Activated naive CD4-positive, alpha-beta T cell treated with anti-CD3 and anti-CD28 coated beads, Interleukin-2, amount 50 U/mL, for 24 hours (primary cell): Measurements from ENCODE around the gene IGLL1.
"Not testable (repeated sequence)": the region's sequence is repeated elsewhere in the genome, so short reads cannot be mapped to it uniquely, and the experiment has no call there.

ENCODE experiments used
- H3K27ac Mint-ChIP-seq: one replicate; pipeline ENCODE4 v1.8.0; 2021; ENCODE audit warnings: mild to moderate bottlenecking, mixed read lengths
- H3K27me3 Mint-ChIP-seq: one replicate; pipeline ENCODE4 v1.8.0; 2021; ENCODE audit warnings: mixed read lengths
- H3K36me3 Mint-ChIP-seq: one replicate; pipeline ENCODE4 v1.8.0; 2021; ENCODE audit warnings: mixed read lengths
- H3K4me1 Mint-ChIP-seq: one replicate; pipeline ENCODE4 v1.8.0; 2021; ENCODE audit warnings: mixed read lengths
- H3K4me3 Mint-ChIP-seq: one replicate; pipeline ENCODE4 v1.8.0; 2021; ENCODE audit warnings: mild to moderate bottlenecking, mixed read lengths
- H3K9me3 Mint-ChIP-seq: one replicate; pipeline ENCODE4 v1.8.0; 2021; ENCODE audit warnings: mixed read lengths

IGLL1 gene

DNA sequence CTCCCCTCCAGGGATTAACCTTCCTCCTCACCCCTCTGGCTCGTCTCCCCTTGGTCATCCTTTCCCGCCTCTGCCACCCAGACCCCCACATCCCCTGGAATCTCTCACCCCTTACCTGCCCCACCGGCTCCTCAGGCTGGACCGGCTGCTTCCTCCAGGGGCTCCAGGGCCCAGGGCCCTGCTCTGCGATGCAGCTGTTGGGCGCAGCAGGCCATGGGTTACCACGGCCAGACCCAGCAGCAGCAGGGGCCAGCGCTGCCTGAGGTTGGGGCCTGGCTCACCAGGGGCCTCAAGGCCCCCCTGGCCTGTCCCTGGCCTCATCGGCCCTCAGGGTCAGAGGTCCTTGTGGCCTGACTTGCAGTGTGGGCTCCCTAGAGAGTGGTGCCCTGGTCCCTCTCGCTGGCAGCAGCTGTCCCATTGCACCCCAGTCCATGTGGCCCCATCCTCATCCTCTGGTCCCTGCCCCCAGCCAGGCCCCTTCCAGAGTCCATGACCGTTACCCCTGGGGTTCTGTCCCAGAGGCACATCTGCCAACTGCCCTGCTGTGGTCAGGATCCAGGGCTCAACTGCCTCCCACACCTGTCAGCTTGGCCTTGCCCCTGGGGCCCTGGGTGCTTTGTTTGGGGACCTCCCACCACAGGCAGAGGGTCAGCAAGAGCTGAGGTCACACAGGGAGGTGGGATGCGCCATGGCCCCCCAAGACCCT lies at the start of gene IGLL1:
TSS of gene IGLL1 (minus strand) at position 421 of the 706 bp plus-strand sequence. CDS start at position 321, 100 bp downstream.
- Mint-ChIP-seq H3K27me3 (peaks cover 12% of the 10 kb centered on the region), H3K4me3 (no peak within 1 kb of the TSS), H3K4me1 (no peaks in the 10 kb centered on the region), H3K36me3 (no peaks in the 10 kb centered on the region), H3K27ac (no peak within 1 kb of the TSS), H3K9me3 (no peaks in the 10 kb centered on the region)

DNA sequence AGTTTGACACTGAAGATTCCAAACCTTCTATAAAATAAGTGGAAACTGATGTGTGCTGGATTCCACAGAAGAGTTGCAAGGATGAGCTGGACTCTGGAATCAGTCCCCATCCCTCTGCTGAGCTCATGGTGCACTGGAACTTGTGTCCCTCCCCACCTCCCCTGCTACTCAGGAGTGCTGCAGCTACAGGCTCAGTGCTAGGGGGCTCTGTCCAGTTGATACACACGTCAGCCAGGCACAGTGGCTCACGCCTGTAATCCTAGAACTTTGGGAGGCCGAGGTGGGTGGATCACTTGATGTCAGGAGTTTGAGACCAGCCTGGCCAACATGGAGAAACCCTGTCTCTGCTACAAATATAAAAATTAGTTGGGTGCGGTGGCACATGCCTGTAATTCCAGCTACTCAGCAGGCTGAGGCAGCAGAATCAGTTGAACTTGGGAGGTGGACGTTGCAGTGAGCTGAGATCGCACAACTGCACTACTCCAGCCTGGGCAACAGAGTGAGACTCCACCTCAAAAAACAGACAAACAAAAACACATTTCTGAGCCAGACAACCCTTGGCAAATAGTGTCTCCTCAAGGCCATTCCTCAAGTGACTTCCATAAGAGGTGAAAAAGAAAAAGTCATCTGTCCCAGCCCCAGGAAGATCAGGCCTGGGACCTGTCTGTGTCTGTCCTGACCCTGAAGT lies 48.1 kb upstream of the IGLL1 start:
- not testable (repeated sequence) for H3K27ac Mint-ChIP-seq, H3K4me3 Mint-ChIP-seq, H3K27me3 Mint-ChIP-seq, H3K4me1 Mint-ChIP-seq, H3K9me3 Mint-ChIP-seq, H3K36me3 Mint-ChIP-seq

- not testable (repeated sequence) for H3K27me3 Mint-ChIP-seq, H3K4me3 Mint-ChIP-seq, H3K36me3 Mint-ChIP-seq, H3K4me1 Mint-ChIP-seq, H3K27ac Mint-ChIP-seq, H3K9me3 Mint-ChIP-seq
These were observed 47.4 kb upstream of the IGLL1 start for GRCh38 chr22:23627401-23628055.

- no peaks in the 10 kb centered on the region for H3K36me3 Mint-ChIP-seq
- peaks cover 4% of the 10 kb centered on the region for H3K4me1 Mint-ChIP-seq
- H3K27me3 Mint-ChIP-seq, result no peaks in the 10 kb centered on the region
- H3K9me3 Mint-ChIP-seq, result no peaks in the 10 kb centered on the region
- H3K27ac Mint-ChIP-seq, result no peak overlapping the region
- H3K4me3 Mint-ChIP-seq, result no peak overlapping the region
These were observed 46.3 kb upstream of the IGLL1 start for GRCh38 chr22:23626286-23626975.

DNA sequence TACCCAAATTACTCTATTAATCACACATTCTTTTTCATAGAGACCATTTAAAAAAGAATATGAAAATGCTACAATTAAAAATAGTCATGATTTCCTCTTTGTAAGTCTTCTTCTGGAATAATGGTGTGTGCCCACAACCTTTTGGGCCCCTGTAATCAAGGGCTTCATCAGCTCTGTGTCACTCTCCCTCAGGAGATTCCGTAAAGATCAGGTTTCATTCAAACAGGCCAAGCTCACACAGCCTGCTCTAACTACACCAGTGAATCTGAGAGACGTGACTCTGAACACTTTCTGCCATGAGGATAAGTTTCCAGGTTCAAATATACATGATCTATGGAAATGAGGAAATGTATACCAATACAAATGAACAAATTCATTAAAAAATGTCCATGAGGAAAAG lies 42.5 kb upstream of the IGLL1 start:
- no peaks in the 10 kb centered on the region for H3K9me3 Mint-ChIP-seq
- H3K4me3 Mint-ChIP-seq, result no peak overlapping the region
- H3K36me3 Mint-ChIP-seq, result peaks cover 2% of the 10 kb centered on the region
- no peak overlapping the region for H3K27ac Mint-ChIP-seq
- peaks cover 4% of the 10 kb centered on the region for H3K4me1 Mint-ChIP-seq
- no peaks in the 10 kb centered on the region for H3K27me3 Mint-ChIP-seq

DNA sequence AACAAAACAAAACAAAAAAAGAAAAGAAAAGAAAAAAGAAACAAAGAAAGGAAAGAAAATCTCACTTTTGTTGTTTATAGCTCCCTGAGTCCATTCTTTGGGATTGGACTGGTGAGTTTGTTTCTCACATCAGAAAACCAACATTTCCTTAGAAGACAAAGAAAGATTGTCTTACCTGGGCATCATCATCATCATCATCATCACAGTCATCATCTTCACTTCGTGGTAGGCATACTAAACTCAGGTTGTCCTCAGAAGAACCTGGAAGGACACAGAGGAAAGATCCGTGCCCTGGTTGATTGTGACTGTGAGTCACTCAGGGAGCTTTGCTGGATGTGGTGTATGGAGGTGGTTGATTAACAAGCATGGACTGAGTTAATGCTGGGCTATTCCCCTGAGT lies 41.8 kb upstream of the IGLL1 start:
- H3K4me3 Mint-ChIP-seq, H3K27me3 Mint-ChIP-seq, H3K4me1 Mint-ChIP-seq, H3K36me3 Mint-ChIP-seq, H3K27ac Mint-ChIP-seq, H3K9me3 Mint-ChIP-seq: not testable (repeated sequence)

GRCh38 chr22:23621082-23621780 lies 41.1 kb upstream of the IGLL1 start:
- Mint-ChIP-seq H3K27me3 (no peaks in the 10 kb centered on the region), H3K9me3 (no peaks in the 10 kb centered on the region), H3K4me3 (no peak overlapping the region), H3K4me1 (no peaks in the 10 kb centered on the region), H3K36me3 (peaks cover 7% of the 10 kb centered on the region), H3K27ac (no peak overlapping the region)

DNA sequence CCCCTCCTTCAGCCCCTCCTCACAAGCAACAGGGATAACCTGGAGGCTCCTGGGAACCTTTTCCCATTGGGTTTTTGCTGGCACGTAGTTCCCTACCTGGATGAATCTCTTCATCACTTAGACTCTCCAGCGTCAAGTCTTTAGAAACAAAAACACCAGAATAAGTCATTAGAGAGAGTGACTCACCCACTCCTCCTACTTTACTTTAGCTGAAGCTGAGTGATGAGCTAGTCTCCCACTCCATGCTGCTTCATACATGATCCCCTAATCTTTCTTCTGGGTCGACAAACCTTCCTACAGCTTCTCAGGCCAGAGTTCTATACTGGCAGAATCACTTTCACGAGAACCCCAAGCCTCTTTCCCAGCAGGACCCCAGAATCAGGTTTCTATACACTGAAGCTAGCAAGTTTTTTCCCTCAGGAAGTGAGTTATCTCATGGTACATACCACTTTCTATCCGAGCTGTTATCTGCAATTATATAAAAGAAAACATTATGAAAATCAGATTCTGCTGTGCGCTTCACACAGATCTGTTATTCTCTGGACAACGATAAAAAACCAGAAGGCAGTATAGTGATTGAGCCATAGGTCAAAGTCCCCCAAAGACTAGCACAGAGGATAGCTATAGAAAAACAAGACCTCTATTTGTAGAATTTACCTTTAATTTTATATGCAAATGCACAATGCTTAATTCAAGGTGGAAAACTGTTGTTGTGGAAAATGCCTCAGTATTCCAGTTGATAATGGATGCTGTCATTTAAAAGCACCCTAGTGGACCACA lies 33.3 kb upstream of the IGLL1 start:
- Mint-ChIP-seq H3K36me3 (peaks cover 8% of the 10 kb centered on the region), H3K27me3 (no peaks in the 10 kb centered on the region), H3K4me3 (no peak overlapping the region), H3K27ac (no peak overlapping the region), H3K9me3 (no peaks in the 10 kb centered on the region), H3K4me1 (no peaks in the 10 kb centered on the region)

GRCh38 chr22:23609983-23610781 lies 30.1 kb upstream of the IGLL1 start:
- Mint-ChIP-seq H3K4me1 (no peaks in the 10 kb centered on the region), H3K36me3 (peaks cover 3% of the 10 kb centered on the region), H3K27me3 (no peaks in the 10 kb centered on the region), H3K9me3 (no peaks in the 10 kb centered on the region), H3K4me3 (no peak overlapping the region), H3K27ac (no peak overlapping the region)

- H3K4me3 Mint-ChIP-seq, result no peak overlapping the region
- no peaks in the 10 kb centered on the region for H3K4me1 Mint-ChIP-seq
- no peaks in the 10 kb centered on the region for H3K9me3 Mint-ChIP-seq
These were observed 28.5 kb upstream of the IGLL1 start for GRCh38 chr22:23608583-23608982.

DNA sequence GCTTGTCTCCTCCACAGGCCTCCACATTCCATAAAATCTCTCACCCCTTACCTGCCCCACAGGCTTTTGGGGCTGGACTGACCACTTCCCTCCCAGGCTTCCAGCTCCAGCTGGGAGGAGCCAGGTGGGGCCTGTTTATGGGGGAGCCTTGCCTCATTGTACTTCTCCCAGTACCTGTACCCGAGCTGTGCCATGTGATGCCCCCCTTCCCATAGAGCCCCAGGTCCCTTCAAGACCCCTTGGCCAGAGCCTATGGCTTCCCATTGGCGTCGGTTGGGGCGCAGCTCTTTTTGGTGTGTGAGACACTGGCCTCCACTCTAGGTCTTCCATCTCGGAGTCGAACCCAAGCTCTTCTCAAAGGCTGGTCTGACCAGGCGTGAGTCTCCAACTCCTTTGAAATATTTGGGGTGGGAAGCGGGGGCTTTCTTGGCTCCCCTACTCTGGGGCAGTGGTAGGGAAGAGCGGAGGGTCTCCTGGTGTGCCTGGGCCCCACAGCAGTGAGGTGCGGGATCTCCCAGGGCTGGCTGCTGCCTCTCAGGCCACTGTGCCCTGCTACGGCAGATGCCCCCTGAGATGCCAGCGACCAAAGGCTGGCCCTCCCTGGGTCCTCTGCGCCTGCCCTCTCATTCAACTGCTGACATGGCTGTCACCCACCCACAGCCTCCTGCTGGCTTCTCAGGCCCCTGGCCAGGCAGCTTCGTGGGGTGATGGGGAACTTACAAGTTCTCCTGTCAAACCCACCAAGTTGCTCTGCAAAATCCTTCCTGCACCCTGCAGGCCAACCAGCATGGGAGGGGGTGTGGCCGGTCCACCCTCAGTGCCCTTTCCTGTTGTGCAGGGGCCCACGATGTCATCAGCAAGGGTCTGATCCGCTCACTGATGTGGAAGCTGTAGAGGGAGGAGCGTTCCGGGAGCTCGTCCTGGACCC lies 26.4 kb upstream of the IGLL1 start:
- H3K27ac Mint-ChIP-seq, result no peak overlapping the region
- no peaks in the 10 kb centered on the region for H3K4me1 Mint-ChIP-seq
- H3K4me3 Mint-ChIP-seq, result no peak overlapping the region
- peaks cover under 1% of the 10 kb centered on the region for H3K36me3 Mint-ChIP-seq
- H3K27me3 Mint-ChIP-seq, result no peaks in the 10 kb centered on the region
- no peaks in the 10 kb centered on the region for H3K9me3 Mint-ChIP-seq

More at GRCh38 chr22:23608583-23608982, 28.5 kb upstream of the IGLL1 start:
- no peaks in the 10 kb centered on the region for H3K27me3 Mint-ChIP-seq
- no peak overlapping the region for H3K27ac Mint-ChIP-seq
- peaks cover 3% of the 10 kb centered on the region for H3K36me3 Mint-ChIP-seq

- H3K4me1 Mint-ChIP-seq, result no peaks in the 10 kb centered on the region
- no peak overlapping the region for H3K27ac Mint-ChIP-seq
- H3K36me3 Mint-ChIP-seq, result no peaks in the 10 kb centered on the region
- H3K9me3 Mint-ChIP-seq, result no peaks in the 10 kb centered on the region
- no peak overlapping the region for H3K4me3 Mint-ChIP-seq
- H3K27me3 Mint-ChIP-seq, result no peaks in the 10 kb centered on the region
These were observed 25.0 kb upstream of the IGLL1 start for GRCh38 chr22:23604939-23605712.

- Mint-ChIP-seq H3K27ac (no peak overlapping the region), H3K4me1 (no peaks in the 10 kb centered on the region), H3K36me3 (no peaks in the 10 kb centered on the region), H3K9me3 (no peaks in the 10 kb centered on the region), H3K4me3 (no peak overlapping the region), H3K27me3 (no peaks in the 10 kb centered on the region)
These were observed 23.2 kb upstream of the IGLL1 start for GRCh38 chr22:23603266-23603665.
